NT2/D1 (cell line): Measurements from ENCODE around the gene RIN3.

Source experiments
- DNase-seq: peaks from one replicate; pipeline ENCODE4 v3.0.0-alpha.2; 2011; ENCODE audit warnings: low read depth, low spot score
- H3K27me3 ChIP-seq: 2 replicates; pipeline ENCODE4 v1.6.0; 2011; ENCODE audit warnings: mild to moderate bottlenecking; ENCODE audit not compliant: insufficient read length, insufficient read depth
- H3K36me3 ChIP-seq: 2 replicates; pipeline ENCODE4 v1.6.1; 2011; ENCODE audit warnings: mild to moderate bottlenecking, low read length, mixed read lengths; ENCODE audit not compliant: insufficient read depth, insufficient read length
- H3K4me1 ChIP-seq: 2 replicates; pipeline ENCODE4 v1.5.1; 2011; ENCODE audit not compliant: insufficient read depth, insufficient read length
- H3K4me3 ChIP-seq: 2 replicates; pipeline ENCODE4 v1.5.1; 2011; ENCODE audit warnings: low read depth; ENCODE audit not compliant: insufficient read length
- H3K9ac ChIP-seq: 2 replicates; pipeline ENCODE4 v1.6.0; 2011; ENCODE audit warnings: low read depth; ENCODE audit not compliant: insufficient read length
- H3K9me3 ChIP-seq: 2 replicates; pipeline ENCODE4 v1.5.1; 2011; ENCODE audit warnings: mild to moderate bottlenecking, low read length; ENCODE audit not compliant: insufficient read depth
- SUZ12 ChIP-seq: IDR thresholded peaks from 2 replicates; pipeline ENCODE4 v1.6.1; 2011; ENCODE audit not compliant: insufficient read length, insufficient read depth; ENCODE audit errors: extremely low read depth
- YY1 ChIP-seq: IDR thresholded peaks from 2 replicates; pipeline ENCODE4 v1.6.1; 2011; ENCODE audit not compliant: insufficient read length, insufficient read depth
- ZNF274 ChIP-seq: IDR thresholded peaks from 2 replicates; pipeline ENCODE4 v1.6.1; 2011; ENCODE audit warnings: mild to moderate bottlenecking, low read depth, low read length

The RIN3 gene

GRCh38 chr14:92601757-92602417 lies 88.3 kb downstream of the RIN3 start:
- TF ChIP-seq ZNF274: no peak
- no peak for TF ChIP-seq SUZ12
- no peak for TF ChIP-seq YY1
- H3K27me3 ChIP-seq: no peaks in the 10 kb centered on the region
- no peaks in the 10 kb centered on the region for H3K36me3 ChIP-seq
- no peaks in the 10 kb centered on the region for H3K9me3 ChIP-seq
- no peak for DNase-seq
- H3K4me3 ChIP-seq: no peak overlapping the region
- no peaks in the 10 kb centered on the region for H3K4me1 ChIP-seq
- H3K9ac ChIP-seq: no peak overlapping the region

- no peaks in the 10 kb centered on the region for H3K9me3 ChIP-seq
- H3K4me1 ChIP-seq: no peaks in the 10 kb centered on the region
- no peaks in the 10 kb centered on the region for H3K36me3 ChIP-seq
- H3K9ac ChIP-seq: no peak overlapping the region
- TF ChIP-seq YY1: no peak
- TF ChIP-seq ZNF274: no peak
- no peak for TF ChIP-seq SUZ12
- H3K27me3 ChIP-seq: no peaks in the 10 kb centered on the region
- no peak overlapping the region for H3K4me3 ChIP-seq
- no peak for DNase-seq
Measured at GRCh38 chr14:92603309-92604242, 90.0 kb downstream of the RIN3 start.

- Histone ChIP-seq H3K9me3 (no peaks in the 10 kb centered on the region), H3K27me3 (no peaks in the 10 kb centered on the region), H3K4me3 (no peak overlapping the region), H3K9ac (no peak overlapping the region), H3K4me1 (no peaks in the 10 kb centered on the region), H3K36me3 (no peaks in the 10 kb centered on the region)
- TF ChIP-seq ZNF274: no peak
- no peak for TF ChIP-seq SUZ12
- TF ChIP-seq YY1: no peak
- no peak for DNase-seq
Measured at GRCh38 chr14:92605274-92605940, 91.8 kb downstream of the RIN3 start.

- no peaks in the 10 kb centered on the region for H3K4me1 ChIP-seq
- no peak for DNase-seq
- no peaks in the 10 kb centered on the region for H3K27me3 ChIP-seq
- no peaks in the 10 kb centered on the region for H3K36me3 ChIP-seq
- no peak overlapping the region for H3K9ac ChIP-seq
- TF ChIP-seq SUZ12 (no peak), YY1 (no peak)
- H3K9me3 ChIP-seq: no peaks in the 10 kb centered on the region
- no peak overlapping the region for H3K4me3 ChIP-seq
Measured at GRCh38 chr14:92607251-92607650, 93.7 kb downstream of the RIN3 start.

- H3K4me1 ChIP-seq: peaks cover 3% of the 10 kb centered on the region
- DNase-seq: no peak
- H3K4me3 ChIP-seq: no peak overlapping the region
- H3K9me3 ChIP-seq: no peaks in the 10 kb centered on the region
- TF ChIP-seq ZNF274 (no peak), SUZ12 (no peak)
- no peaks in the 10 kb centered on the region for H3K27me3 ChIP-seq
- H3K36me3 ChIP-seq: no peaks in the 10 kb centered on the region
- H3K9ac ChIP-seq: no peak overlapping the region
Measured at GRCh38 chr14:92607702-92608429, 94.3 kb downstream of the RIN3 start.

GRCh38 chr14:92609955-92610354 lies 96.4 kb downstream of the RIN3 start:
- H3K4me3 ChIP-seq: no peak overlapping the region
- no peaks in the 10 kb centered on the region for H3K9me3 ChIP-seq
- peaks cover 3% of the 10 kb centered on the region for H3K4me1 ChIP-seq
- no peaks in the 10 kb centered on the region for H3K36me3 ChIP-seq
- no peak for DNase-seq
- TF ChIP-seq YY1: no peak
- TF ChIP-seq ZNF274: no peak
- no peak for TF ChIP-seq SUZ12
- no peaks in the 10 kb centered on the region for H3K27me3 ChIP-seq
- no peak overlapping the region for H3K9ac ChIP-seq
